HCT116 (cell line): ENCODE measurements around the gene ANKRD2.

Experiments used
- EZH2 ChIP-seq: fragments of 200-600 bp; sonication (generic); IDR thresholded peaks from 2 replicates; pipeline ENCODE4 v1.6.1; 2017; ENCODE audit warnings: antibody characterized with exemption, mixed run types
- FOSL1 ChIP-seq: IDR thresholded peaks from 2 replicates; pipeline ENCODE4 v1.6.1; 2012; ENCODE audit warnings: low read depth
- POLR2A ChIP-seq: IDR thresholded peaks from 2 replicates; pipeline ENCODE4 v1.7.0; 2011; ENCODE audit warnings: borderline replicate concordance; ENCODE audit not compliant: insufficient read depth, insufficient read length; ENCODE audit errors: extremely low read depth
- POLR2AphosphoS5 ChIP-seq: IDR thresholded peaks from 2 replicates; pipeline ENCODE4 v1.6.1; 2011; ENCODE audit warnings: mild to moderate bottlenecking, low read depth, low read length, moderate library complexity
- RAD21 ChIP-seq: IDR thresholded peaks from 2 replicates; pipeline ENCODE4 v1.6.1; 2012; ENCODE audit warnings: low read depth, mild to moderate bottlenecking
- REST ChIP-seq: IDR thresholded peaks from 2 replicates; pipeline ENCODE4 v1.6.1; 2012; ENCODE audit warnings: low read depth
- SIN3A ChIP-seq: IDR thresholded peaks from 2 replicates; pipeline ENCODE4 v1.6.1; 2012; ENCODE audit warnings: low read depth
- TCF7L2 ChIP-seq: IDR thresholded peaks from 2 replicates; pipeline ENCODE4 v1.7.0; 2011; ENCODE audit warnings: borderline replicate concordance, inconsistent platforms; ENCODE audit not compliant: insufficient read depth, insufficient read length; ENCODE audit errors: extremely low read depth
- YY1 ChIP-seq: IDR thresholded peaks from 2 replicates; pipeline ENCODE4 v1.6.1; 2011; ENCODE audit warnings: low read length, low read depth, moderate library complexity, mild to moderate bottlenecking; ENCODE audit not compliant: insufficient replicate concordance; ENCODE audit errors: extremely low read depth
- TF ChIP-seq, protein P1 (sequence below), 3 experiments: fragments of 200-600 bp in 1 of 3; sonication (generic) in 1 of 3; IDR thresholded peaks in 2 of 3; conservative IDR thresholded peaks in 1 of 3; 2 replicates each; pipeline ENCODE4 v1.5.1; 2012 to 2017; ENCODE audit warnings: low read depth in 2 of 3, low read length in 2 of 3, antibody characterized with exemption in 1 of 3, borderline replicate concordance in 1 of 3, control low read depth in 1 of 3, mild to moderate bottlenecking in 1 of 3, mixed read lengths in 1 of 3, mixed run types in 1 of 3, moderate library complexity in 1 of 3; ENCODE audit not compliant: insufficient read depth in 1 of 3
- TF ChIP-seq, protein P2 (sequence below): IDR thresholded peaks from 2 replicates; pipeline ENCODE4 v1.6.1; 2011; ENCODE audit warnings: mild to moderate bottlenecking, low read length, moderate library complexity; ENCODE audit not compliant: insufficient replicate concordance; ENCODE audit errors: extremely low read depth

DNA sequence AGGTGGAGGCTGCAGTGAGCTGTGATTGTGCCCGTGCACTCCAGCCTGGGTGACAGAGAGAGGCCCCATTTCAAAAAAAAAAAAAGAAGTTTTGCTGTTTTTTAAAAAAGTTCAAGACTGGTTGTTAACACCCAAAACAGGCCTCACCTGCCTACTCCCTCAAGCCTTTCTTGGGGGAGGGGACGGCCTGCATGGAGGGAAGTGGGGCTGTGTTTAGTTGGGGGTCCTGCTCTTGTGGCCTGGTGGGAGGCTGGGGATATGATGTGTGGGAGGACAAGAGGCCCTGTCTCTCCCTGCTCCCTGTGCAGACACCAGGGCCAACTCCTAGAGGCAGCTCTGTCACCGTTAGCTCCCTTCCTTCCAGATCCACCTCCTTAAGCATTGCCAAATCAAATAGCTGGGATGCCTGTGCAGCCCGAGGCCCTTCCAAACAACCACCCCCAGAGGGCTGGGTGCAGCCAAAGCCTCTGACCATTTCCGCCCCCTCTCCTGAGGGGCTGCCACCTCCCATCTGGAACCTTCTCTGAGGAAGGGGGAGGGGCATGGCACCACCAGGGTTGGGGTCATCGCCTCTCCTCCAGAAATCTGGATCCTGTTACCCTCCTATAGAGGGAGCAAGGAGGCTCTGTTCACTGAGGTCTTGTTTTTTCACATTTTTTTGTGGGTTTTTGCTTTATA is 32.9 kb upstream of the ANKRD2 start:
- TF ChIP-seq POLR2AphosphoS5 (no peak), EZH2 (no peak), TCF7L2 (no peak), POLR2A (no peak), SIN3A (no peak), FOSL1 (no peak), REST (no peak), RAD21 (no peak), YY1 (no peak)
- TF ChIP-seq, protein P1, sequence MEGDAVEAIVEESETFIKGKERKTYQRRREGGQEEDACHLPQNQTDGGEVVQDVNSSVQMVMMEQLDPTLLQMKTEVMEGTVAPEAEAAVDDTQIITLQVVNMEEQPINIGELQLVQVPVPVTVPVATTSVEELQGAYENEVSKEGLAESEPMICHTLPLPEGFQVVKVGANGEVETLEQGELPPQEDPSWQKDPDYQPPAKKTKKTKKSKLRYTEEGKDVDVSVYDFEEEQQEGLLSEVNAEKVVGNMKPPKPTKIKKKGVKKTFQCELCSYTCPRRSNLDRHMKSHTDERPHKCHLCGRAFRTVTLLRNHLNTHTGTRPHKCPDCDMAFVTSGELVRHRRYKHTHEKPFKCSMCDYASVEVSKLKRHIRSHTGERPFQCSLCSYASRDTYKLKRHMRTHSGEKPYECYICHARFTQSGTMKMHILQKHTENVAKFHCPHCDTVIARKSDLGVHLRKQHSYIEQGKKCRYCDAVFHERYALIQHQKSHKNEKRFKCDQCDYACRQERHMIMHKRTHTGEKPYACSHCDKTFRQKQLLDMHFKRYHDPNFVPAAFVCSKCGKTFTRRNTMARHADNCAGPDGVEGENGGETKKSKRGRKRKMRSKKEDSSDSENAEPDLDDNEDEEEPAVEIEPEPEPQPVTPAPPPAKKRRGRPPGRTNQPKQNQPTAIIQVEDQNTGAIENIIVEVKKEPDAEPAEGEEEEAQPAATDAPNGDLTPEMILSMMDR (IDR thresholded peaks at IDR 0.05 in 2 of 3, conservative IDR thresholded peaks at IDR 0.05 in 1 of 3; ENCODE audit: borderline replicate concordance in 1 of 3, insufficient read depth in 1 of 3, low read depth in 2 of 3, low read length in 2 of 3) = 0 out of 6 replicates have a peak, but pooled peaks of 1 of the 3 experiments have one; percentile 13
- TF ChIP-seq, protein P2, sequence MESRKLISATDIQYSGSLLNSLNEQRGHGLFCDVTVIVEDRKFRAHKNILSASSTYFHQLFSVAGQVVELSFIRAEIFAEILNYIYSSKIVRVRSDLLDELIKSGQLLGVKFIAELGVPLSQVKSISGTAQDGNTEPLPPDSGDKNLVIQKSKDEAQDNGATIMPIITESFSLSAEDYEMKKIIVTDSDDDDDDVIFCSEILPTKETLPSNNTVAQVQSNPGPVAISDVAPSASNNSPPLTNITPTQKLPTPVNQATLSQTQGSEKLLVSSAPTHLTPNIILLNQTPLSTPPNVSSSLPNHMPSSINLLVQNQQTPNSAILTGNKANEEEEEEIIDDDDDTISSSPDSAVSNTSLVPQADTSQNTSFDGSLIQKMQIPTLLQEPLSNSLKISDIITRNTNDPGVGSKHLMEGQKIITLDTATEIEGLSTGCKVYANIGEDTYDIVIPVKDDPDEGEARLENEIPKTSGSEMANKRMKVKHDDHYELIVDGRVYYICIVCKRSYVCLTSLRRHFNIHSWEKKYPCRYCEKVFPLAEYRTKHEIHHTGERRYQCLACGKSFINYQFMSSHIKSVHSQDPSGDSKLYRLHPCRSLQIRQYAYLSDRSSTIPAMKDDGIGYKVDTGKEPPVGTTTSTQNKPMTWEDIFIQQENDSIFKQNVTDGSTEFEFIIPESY = no peak
